Cardiac septum (tissue), 1 donor: Measurements from ENCODE around the gene LTB4R. TPM values are rescaled to one million over a fixed set of nuclear protein-coding genes. Genes with fewer than 3 reads are reported as not detected.

ENCODE experiments used
- DNase-seq: peaks from one replicate; pipeline ENCODE4 v3.0.0-alpha.2; 2020; ENCODE audit warnings: low spot score
- intact Hi-C: fragments of 100-400 bp; cut with DNase I; formaldehyde crosslinking; loops from one replicate; pipeline ENCODE4 v1.14.0; 2022
- long read RNA-seq: library from polyadenylated mRNA; unstranded; transcript quantifications from one replicate; pipeline ENCODE4 v2.0.0, GENCODE V29; 2021
- total RNA-seq: library from RNA; stranded (reverse); fragmentation: NEBNext Ultra II Directional; extraction: Animal tissue kit (Norgen Biotek cat#: 25700); gene quantifications from one replicate; pipeline ENCODE4 v1.2.1, GENCODE V29; 2021
- donor health status: DM: no; HTN: no; CAD: no.

Gene LTB4R
- 1.8 TPM for total RNA-seq
- long read RNA-seq, partial matches to known transcripts = 0 of 3 reads
- long read RNA-seq, other reads (novel, unspliced or antisense) = 2 of 3 reads

DNA sequence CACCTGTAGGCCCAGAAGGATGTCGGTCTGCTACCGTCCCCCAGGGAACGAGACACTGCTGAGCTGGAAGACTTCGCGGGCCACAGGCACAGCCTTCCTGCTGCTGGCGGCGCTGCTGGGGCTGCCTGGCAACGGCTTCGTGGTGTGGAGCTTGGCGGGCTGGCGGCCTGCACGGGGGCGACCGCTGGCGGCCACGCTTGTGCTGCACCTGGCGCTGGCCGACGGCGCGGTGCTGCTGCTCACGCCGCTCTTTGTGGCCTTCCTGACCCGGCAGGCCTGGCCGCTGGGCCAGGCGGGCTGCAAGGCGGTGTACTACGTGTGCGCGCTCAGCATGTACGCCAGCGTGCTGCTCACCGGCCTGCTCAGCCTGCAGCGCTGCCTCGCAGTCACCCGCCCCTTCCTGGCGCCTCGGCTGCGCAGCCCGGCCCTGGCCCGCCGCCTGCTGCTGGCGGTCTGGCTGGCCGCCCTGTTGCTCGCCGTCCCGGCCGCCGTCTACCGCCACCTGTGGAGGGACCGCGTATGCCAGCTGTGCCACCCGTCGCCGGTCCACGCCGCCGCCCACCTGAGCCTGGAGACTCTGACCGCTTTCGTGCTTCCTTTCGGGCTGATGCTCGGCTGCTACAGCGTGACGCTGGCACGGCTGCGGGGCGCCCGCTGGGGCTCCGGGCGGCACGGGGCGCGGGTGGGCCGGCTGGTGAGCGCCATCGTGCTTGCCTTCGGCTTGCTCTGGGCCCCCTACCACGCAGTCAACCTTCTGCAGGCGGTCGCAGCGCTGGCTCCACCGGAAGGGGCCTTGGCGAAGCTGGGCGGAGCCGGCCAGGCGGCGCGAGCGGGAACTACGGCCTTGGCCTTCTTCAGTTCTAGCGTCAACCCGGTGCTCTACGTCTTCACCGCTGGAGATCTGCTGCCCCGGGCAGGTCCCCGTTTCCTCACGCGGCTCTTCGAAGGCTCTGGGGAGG is at the start of gene LTB4R:
Gene LTB4R, plus strand, starts transcription at position 857 of the 959 bp plus-strand sequence. CDS start 4,150 bp downstream, outside the sequence.
- DNase-seq = peak; percentile 92
- intact Hi-C loops = no loop called here

DNA sequence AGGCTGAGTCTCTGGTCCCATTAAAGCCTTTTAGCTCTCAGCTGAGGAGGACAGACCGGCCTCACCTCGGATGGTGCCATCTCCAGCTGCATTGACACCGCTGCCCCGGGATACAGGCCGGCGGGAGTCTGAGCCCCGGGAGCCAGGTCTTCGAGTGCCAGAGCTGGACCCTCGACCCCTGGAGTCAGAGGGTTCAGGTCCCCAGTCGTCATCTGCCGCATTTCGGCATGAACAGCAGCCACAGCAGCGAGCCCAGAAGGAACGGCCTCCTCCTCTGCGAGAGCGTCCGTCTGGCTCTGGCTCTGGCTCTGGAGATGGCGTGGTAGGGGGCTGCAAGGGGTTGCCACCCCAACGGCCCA is 49.4 kb upstream of the LTB4R start:
- no peak for DNase-seq
- intact Hi-C loops = no loop called here

DNA sequence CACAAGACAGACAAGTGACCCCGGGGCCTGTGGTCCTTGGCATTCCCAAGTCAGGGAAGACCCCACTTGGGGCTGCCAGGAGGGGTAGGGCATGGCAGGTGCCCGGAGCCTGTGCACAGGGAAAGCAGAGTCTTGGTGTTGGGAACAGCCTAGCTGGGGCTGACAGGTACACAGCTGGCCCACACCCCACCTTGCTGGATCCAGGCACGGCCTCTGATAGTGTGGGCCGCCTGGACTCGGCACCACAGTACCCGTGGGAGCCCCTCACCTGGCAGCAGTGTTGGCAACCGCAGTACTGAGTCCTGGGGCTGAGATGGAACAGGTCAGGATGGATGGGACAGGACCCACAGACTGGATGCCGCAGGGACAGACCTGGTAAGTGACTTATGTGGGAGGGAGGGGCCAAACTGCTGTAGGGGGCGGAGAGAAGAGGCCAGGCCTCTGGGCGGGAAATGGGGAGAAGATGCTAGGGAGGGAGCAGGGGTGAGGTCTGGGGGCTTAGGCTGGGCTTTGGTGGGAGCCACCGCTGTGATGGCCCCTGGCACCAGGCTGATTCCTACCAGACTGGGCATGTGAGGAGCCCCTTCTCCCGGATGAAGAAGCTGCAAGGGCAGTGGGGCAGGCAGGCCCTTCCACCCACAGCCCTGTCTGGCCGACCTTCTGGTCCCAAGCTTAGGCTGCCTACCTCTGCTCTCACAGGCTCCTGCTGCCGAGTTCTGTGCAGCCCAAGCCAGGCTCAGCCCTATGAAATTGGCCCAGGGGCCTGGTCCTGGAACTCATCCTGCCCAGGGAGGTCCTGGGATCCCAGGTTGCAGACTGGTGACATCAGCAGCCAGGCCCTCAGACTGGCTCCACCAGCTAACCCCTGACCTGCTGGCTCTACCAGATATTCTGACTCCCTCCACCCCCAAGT is 48.2 kb upstream of the LTB4R start, which contains the start of gene TGM1:
Gene TGM1, minus strand, starts transcription at position 357 of the 913 bp plus-strand sequence. CDS start 825 bp downstream, outside the sequence.
- DNase-seq = no peak
- intact Hi-C loops = no loop called here

GRCh38 chr14:24263848-24264247 is 47.5 kb upstream of the LTB4R start:
- DNase-seq = no peak
- intact Hi-C loops = no loop called here

DNA sequence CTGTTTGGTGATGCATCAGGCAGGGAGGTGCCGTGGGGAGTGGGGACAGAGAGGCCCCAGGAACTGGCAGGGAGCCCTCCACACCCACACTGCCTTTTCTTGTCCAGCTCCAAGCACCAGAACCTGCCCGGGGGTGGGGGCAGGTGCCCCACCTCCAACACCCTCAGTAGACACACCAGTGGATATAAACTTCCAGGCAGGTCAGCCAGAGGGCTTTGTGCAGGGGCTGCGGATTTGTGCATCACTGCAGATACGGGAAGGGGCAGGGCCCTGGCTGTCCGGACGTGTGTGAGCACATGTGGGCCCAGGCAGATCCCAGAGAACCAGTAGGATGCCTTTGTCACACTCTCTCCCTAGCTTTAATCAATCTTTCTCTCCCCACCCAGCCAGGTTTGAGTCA is 47.0 kb upstream of the LTB4R start:
- DNase-seq = no peak
- intact Hi-C loops = no loop called here

GRCh38 chr14:24266344-24267244 is 44.7 kb upstream of the LTB4R start:
- intact Hi-C loops = no loop called here
- no peak for DNase-seq

DNA sequence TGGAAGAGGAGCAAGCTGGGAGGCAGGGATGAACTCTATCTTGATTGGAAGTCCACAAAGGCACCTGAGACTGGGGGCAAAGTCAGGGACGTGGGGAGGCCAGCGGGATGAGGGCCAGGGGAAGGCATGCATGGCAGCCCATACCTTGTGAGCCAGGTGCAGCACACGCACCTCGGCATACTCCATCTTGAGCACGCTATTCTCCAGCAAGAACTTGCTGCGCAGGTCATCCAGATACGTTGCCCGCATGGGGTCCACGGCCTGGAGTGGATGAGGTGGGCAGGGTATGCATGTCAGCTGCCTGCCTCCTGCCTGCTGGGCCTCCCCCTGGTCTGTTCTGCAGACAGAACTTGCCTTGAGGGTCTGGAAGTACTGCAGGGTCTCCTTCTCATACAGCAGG is 43.8 kb upstream of the LTB4R start:
- no peak for DNase-seq
- intact Hi-C loops = no loop called here

- intact Hi-C loops = no loop called here
- DNase-seq = no peak
Measured at GRCh38 chr14:24268225-24268624, 43.1 kb upstream of the LTB4R start.

DNA sequence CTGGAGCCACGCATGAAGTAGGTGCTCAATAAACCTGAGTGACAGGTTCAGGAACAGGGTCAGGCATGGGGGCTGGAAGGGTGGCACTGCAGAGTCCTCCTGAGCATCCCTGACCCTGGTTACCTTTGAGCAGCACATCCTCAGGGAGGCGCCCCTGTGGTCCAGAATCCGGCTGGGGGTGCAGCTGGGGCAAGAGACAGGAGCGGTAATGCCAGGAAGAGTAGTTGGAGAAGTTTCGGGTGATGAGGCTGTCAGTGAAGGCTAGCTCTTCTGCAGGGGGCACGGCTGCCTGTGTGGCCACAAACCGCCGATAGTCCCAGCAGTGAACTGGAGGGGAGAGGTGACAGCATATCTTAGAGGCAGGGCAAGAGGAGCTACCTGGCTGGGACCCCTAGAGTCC is 41.9 kb upstream of the LTB4R start:
- DNase-seq = no peak
- intact Hi-C loops = no loop called here

DNA sequence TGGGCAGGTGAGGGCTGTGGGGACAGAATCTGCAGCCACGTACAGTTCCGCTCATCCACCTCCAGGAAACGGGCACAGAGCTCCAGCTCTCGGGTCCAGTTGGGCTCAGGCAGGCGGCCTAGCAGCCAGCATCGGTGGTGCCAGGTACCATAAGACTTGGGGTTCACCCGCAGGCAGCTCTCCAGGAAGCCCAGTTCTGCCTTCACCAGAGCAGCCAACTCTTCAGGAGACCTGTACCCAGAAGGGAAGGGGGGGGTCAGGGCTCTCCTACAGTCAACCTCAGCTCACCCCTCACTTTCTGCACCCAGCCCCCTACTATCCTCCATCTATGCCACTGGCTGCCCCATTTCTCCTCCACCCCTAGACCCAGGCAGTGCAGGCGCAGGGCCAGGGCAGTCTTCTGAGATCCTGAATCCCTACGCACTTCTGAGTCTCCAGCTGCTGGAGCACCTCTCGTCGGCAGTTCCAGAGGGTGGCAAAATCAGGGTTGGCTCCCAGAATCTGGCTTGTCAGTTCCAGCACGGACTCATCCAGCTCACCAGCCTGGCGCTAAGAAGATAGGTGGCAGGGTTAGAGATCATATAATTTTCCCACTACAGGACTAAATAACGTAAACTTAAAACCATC is 41.3 kb upstream of the LTB4R start:
- intact Hi-C loops = no loop called here
- no peak for DNase-seq

DNA sequence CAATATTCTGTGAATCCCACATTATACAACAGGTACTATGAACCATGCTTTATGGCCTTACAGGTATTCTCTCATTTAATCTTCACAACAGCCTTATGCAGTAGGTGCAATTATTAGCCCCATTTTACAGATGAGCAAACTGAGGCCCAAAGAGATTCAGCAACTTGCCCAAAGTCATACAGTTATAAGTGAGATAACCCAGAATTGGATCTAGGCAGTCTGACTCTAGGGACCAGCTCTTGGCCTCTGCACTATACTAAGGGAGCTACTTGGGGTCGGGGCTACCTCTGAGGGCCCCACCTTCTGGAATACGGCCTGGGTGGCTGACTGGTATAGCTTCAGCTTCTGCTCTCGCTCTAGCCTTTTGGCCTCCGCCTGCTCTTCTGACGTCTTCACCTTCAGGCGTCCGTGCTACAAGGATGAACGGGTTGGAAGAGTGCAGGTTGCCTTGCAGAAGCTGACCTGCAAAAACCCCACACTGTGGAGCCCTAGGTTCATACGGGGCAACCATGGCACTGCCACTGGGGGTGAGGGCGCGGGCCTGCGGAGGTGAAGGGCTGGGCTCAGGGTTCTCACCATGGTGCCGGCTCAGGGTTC is 40.7 kb upstream of the LTB4R start:
- no peak for DNase-seq
- intact Hi-C loops = no loop called here

DNA sequence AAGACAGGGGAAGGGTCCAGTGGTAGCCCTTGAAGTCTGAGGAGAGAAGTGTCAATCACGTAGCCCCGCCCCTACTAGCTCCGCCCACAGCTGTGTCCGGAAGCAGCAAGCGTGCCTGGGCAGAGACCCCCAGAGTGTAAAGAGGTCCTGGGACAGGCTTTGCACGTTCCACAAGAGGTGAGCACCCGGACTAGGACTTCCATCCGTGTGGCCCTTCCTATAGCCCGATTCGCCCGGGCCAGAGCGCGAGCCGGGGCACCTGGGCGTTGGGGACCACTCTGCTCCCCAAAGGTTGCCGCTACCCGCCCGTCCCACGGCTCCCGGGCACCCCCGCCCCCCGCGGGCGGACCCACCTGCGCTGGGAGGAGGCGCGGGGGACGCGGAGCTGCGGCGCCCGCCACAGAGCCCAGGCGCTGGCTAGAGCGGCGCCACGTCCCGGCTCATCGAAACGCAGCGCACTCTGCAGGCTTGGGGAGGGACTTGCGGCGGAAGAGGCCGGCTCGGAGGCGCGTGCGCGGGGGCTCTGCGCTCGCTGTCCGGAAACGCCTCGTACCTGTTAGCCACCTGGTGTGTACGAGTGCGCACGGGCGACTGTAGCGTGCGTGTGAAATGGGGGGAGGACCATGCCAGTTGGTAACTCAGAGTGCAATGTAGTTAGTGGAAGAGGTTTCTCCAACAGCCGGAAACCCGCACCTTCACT is 40.0 kb upstream of the LTB4R start, which contains the start of gene RABGGTA:
Gene RABGGTA, minus strand, starts transcription at position 464 of the 700 bp plus-strand sequence. CDS start 482 bp downstream, outside the sequence.
- intact Hi-C loops = no loop called here
- DNase-seq = peak; percentile 94

DNA sequence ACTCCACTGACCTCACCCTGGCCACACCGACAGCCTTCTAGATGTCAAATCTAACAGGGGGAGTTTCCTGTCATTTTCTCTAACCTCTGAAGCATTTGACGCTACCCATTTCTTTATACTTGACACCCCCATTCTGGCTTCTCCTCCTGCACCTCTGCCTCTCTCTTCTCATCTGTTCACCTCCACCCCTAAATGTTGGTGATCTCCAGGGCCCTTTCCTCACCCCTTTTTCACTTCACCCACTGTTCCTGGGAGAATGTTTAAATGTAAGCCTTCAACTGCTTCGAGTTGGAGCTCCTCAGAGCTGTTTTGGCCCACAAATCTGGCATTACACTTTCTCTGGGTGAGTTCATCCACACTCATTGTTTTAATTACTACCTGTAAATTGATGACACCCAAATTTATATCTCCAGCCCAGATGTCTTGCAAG is 39.5 kb upstream of the LTB4R start:
- no peak for DNase-seq
- intact Hi-C loops = no loop called here

DNA sequence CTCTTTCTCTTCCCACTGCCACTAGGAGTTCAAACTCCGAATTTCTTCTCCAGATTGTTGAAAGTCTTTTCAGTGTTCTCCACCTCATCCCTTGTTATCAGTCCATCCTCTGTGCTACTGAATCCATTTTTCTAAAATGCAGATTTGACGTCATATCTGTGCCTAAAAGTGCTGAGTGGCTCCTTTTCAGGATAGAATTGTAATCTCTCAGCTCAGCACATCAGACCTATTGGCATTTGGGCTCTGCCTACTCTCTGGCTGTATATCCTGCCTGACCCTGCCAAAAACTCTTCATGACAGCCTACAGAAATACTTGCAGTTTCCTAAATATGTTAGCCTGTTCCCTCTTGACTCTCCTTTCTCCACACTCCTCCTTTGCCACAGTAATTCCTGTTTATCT is 38.8 kb upstream of the LTB4R start:
- DNase-seq = no peak
- intact Hi-C loops = no loop called here

DNA sequence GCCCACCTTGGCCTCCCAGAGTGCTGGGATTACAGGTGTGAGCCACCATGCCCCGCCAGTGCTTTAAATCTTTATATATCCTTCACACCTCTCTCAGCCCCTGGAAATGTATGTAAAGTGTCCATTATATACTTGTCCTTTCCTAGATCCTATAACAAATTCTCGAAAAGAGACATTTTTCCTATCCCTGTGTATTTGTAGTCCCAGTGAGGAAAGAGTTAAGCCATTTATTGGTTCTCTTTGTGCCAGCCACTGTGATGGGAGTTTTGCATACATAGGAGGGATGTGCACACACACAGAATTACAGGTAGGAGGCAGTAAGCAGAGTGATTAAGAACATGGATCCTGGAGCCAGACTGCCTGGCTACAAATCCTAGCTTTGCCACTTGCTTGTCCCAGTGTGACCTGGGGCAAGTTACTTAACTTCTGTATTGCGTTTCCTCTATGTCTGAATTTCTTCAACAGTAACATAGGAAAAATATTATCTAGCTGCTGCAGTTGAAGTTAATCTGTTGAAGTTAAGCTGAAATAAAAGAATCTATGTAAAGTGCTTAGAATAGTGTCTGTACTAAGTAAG is 37.8 kb upstream of the LTB4R start:
- intact Hi-C loops = no loop called here
- no peak for DNase-seq

- intact Hi-C loops = no loop called here
- DNase-seq = no peak
Measured at GRCh38 chr14:24274101-24274543, 37.2 kb upstream of the LTB4R start.

- no peak for DNase-seq
- intact Hi-C loops = no loop called here
Measured at GRCh38 chr14:24277071-24277470, 34.2 kb upstream of the LTB4R start.
